Measurements from ENCODE around the gene WAC.

DNA sequence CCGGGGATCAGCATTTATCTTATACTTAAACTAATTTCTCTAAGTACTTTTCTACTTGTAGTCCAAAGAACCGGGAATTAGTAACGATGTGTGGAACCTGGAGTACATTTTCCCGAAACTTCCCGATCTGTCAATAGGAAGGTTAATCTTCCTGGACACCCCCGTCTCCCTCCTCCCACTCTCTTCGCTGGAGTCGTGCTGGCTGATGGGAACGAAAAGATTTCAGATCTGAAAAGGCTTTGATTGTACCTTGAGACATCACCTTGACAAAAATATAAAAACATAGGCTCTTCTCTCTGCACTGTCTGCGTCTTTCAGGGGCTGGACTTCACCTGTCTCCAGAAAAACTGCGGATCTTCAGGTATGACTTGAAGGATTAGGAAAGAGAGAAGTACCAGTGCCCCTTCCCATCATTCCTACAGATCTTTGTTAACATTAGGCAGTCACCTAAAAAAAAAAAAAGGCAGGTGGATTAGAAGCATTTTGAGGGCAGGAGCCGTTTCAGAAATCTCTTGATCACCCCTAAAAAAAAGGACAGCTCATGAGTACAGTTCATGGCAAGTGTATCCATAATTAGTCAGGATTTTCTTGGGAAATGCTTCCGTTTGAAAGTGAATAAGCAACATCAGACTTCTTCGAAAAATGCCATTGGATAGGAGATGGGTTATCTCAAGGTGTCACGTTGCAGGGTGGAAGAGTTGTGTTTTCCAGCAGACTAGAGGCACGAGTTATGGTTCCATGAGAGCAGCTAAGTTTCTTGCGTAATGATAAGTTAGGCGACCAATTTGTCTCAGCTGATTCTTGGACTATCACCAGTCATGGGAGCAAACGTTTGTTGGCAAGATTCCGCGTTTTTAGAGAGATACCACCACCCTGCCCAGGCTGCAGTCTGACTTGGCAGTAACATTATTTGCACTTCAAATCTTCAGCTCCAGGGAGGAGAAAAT lies 136.6 kb downstream of the WAC start:
- TF ChIP-seq E2F1 (CRISPR knock-in tag; IDR thresholded peaks at IDR 0.05) (no peak), PKNOX1 (IDR thresholded peaks at IDR 0.05) (no peak), SREBF2 (CRISPR knock-in tag; IDR thresholded peaks at IDR 0.05) (no peak), POLR2AphosphoS2 (IDR thresholded peaks at IDR 0.05; ENCODE audit: low read length) (no peak), ZNF140 (CRISPR knock-in tag; IDR thresholded peaks at IDR 0.05) (no peak), ZNF232 (CRISPR knock-in tag; IDR thresholded peaks at IDR 0.05) (no peak), TAL1 (IDR thresholded peaks at IDR 0.05) (no peak), ZFP36 (IDR thresholded peaks at IDR 0.05; ENCODE audit: low read depth, low read length, partially characterized antibody) (no peak), ETS1 (conservative IDR thresholded peaks at IDR 0.05; ENCODE audit: control insufficient read depth, low read depth, low read length) (no peak), XRCC5 (IDR thresholded peaks at IDR 0.05; ENCODE audit: low read depth, low read length) (no peak)
- TF ChIP-seq, protein P1, sequence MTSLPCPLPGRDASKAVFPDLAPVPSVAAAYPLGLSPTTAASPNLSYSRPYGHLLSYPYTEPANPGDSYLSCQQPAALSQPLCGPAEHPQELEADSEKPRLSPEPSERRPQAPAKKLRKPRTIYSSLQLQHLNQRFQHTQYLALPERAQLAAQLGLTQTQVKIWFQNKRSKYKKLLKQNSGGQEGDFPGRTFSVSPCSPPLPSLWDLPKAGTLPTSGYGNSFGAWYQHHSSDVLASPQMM (CRISPR knock-in tag; IDR thresholded peaks at IDR 0.05): no peak
- TF ChIP-seq, protein P2, sequence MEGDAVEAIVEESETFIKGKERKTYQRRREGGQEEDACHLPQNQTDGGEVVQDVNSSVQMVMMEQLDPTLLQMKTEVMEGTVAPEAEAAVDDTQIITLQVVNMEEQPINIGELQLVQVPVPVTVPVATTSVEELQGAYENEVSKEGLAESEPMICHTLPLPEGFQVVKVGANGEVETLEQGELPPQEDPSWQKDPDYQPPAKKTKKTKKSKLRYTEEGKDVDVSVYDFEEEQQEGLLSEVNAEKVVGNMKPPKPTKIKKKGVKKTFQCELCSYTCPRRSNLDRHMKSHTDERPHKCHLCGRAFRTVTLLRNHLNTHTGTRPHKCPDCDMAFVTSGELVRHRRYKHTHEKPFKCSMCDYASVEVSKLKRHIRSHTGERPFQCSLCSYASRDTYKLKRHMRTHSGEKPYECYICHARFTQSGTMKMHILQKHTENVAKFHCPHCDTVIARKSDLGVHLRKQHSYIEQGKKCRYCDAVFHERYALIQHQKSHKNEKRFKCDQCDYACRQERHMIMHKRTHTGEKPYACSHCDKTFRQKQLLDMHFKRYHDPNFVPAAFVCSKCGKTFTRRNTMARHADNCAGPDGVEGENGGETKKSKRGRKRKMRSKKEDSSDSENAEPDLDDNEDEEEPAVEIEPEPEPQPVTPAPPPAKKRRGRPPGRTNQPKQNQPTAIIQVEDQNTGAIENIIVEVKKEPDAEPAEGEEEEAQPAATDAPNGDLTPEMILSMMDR (IDR thresholded peaks at IDR 0.05 in 2 of 3, conservative IDR thresholded peaks at IDR 0.05 in 1 of 3; ENCODE audit: insufficient read depth in 2 of 3, low read depth in 1 of 3, low read length in 3 of 3): no peak
- TF ChIP-seq, protein P3, sequence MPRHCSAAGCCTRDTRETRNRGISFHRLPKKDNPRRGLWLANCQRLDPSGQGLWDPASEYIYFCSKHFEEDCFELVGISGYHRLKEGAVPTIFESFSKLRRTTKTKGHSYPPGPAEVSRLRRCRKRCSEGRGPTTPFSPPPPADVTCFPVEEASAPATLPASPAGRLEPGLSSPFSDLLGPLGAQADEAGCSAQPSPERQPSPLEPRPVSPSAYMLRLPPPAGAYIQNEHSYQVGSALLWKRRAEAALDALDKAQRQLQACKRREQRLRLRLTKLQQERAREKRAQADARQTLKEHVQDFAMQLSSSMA (CRISPR knock-in tag; IDR thresholded peaks at IDR 0.05): no peak

Data from K562 (cell line).